Tibial artery (tissue), 4 donors: ENCODE results near the gene SLC6A6.

ENCODE experiments used
- DNase-seq, 2 donors: peaks; one replicate each; pipeline ENCODE4 v3.0.0-alpha.2; 2019
- H3K27ac ChIP-seq, 2 donors: fragments of 200-600 bp; sonication (generic) in 1 of 2; 1 replicate in 1 of 2; 2 replicates in 1 of 2; pipeline ENCODE4 v1.5.1; 2018 to 2019; ENCODE audit warnings: mild to moderate bottlenecking in 1 of 2
- H3K27me3 ChIP-seq, 2 donors: fragments of 200-600 bp; sonication (generic) in 1 of 2; one replicate each; pipeline versions ENCODE4 v1.5.1 to v1.6.0; 2016 to 2019
- H3K36me3 ChIP-seq, 3 donors: fragments of 200-600 bp; sonication (generic) in 2 of 3; one replicate each; pipeline ENCODE4 v1.5.1; 2016 to 2019; ENCODE audit warnings: mild to moderate bottlenecking in 2 of 3
- H3K4me1 ChIP-seq, 4 donors: fragments of 200-600 bp; sonication (generic) in 2 of 4; 1 replicate in 3 of 4; 2 replicates in 1 of 4; pipeline ENCODE4 v1.5.1; 2016 to 2019
- H3K4me3 ChIP-seq, 2 donors: fragments of 200-600 bp; sonication (generic) in 1 of 2; 1 replicate in 1 of 2; 2 replicates in 1 of 2; pipeline ENCODE4 v1.5.1; 2018 to 2019; ENCODE audit warnings: mild to moderate bottlenecking in 2 of 2
- H3K9me3 ChIP-seq, 3 donors: fragments of 200-600 bp; sonication (generic) in 1 of 3; one replicate each; pipeline ENCODE4 v1.5.1; 2016 to 2019
- CTCF ChIP-seq, 2 experiments: fragments of 200-600 bp in 1 of 2; fragments of 450-650 bp in 1 of 2; IDR thresholded peaks; one replicate each; pipeline ENCODE4 v1.5.1; 2017 to 2019; ENCODE audit warnings: antibody characterized with exemption in 2 of 2, mild to moderate bottlenecking in 1 of 2, moderate library complexity in 1 of 2
- intact Hi-C: fragments of 100-400 bp; cut with DNase I; formaldehyde crosslinking; loops from one replicate; pipeline ENCODE4 v1.15.0; 2023; ENCODE audit warnings: low total_unique reads

The SLC6A6 gene

GRCh38 chr3:14522768-14523167 is 120.4 kb downstream of the SLC6A6 start:
- intact Hi-C loops: no loop called here
- H3K4me3 ChIP-seq: no peak overlapping the region
- DNase-seq: peak in 1 of 2 donors; percentile 66
- TF ChIP-seq CTCF (IDR thresholded peaks at IDR 0.05): no peak
- H3K27me3 ChIP-seq: no peaks in the 10 kb centered on the region
- no peaks in the 10 kb centered on the region for H3K36me3 ChIP-seq
- peak overlapping the region in 1 of 2 donors; percentile 55 for H3K27ac ChIP-seq
- peaks cover 0 to 39% (median 5%) of the 10 kb centered on the region in 4 donors for H3K4me1 ChIP-seq
- H3K9me3 ChIP-seq: no peaks in the 10 kb centered on the region

GRCh38 chr3:14523792-14524191 is 121.4 kb downstream of the SLC6A6 start:
- H3K36me3 ChIP-seq: no peaks in the 10 kb centered on the region
- H3K4me3 ChIP-seq: no peak overlapping the region
- H3K27me3 ChIP-seq: no peaks in the 10 kb centered on the region
- TF ChIP-seq CTCF (IDR thresholded peaks at IDR 0.05): no peak
- peaks cover 0 to 39% (median 5%) of the 10 kb centered on the region in 4 donors for H3K4me1 ChIP-seq
- H3K9me3 ChIP-seq: no peaks in the 10 kb centered on the region
- intact Hi-C loops: no loop called here
- H3K27ac ChIP-seq: peak overlapping the region in 1 of 2 donors; percentile 55
- peak in 1 of 2 donors; percentile 28 for DNase-seq

DNA sequence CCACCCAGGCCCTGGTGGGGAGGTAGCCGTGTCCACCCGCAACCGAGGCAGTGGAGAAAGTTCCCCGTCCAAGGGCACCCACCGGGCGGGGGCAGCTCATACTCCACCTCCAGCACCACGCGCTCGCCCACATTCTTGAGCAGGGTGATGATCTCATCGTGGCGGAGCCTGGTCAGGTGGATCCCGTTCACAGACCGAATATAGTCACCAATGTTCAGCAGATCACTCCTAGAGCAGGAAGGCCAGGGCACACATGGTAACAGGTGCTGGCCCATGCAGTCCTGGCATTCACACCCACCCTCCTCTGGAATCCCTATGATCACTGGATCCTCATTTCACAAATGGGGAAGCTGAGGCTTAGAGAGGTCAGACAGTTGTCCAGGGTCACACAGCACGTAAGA is 121.9 kb downstream of the SLC6A6 start:
- H3K27ac ChIP-seq: peak overlapping the region in 1 of 2 donors; percentile 55
- no peak overlapping the region for H3K4me3 ChIP-seq
- H3K4me1 ChIP-seq: peaks cover 0 to 39% (median 5%) of the 10 kb centered on the region in 4 donors
- no peaks in the 10 kb centered on the region for H3K36me3 ChIP-seq
- TF ChIP-seq CTCF (IDR thresholded peaks at IDR 0.05): no peak
- intact Hi-C loops: no loop called here
- H3K9me3 ChIP-seq: no peaks in the 10 kb centered on the region
- H3K27me3 ChIP-seq: no peaks in the 10 kb centered on the region
- peak in 1 of 2 donors; percentile 63 for DNase-seq

GRCh38 chr3:14524920-14525660 is 122.7 kb downstream of the SLC6A6 start:
- no peak for TF ChIP-seq CTCF (IDR thresholded peaks at IDR 0.05)
- Histone ChIP-seq H3K9me3 (no peaks in the 10 kb centered on the region), H3K27ac (peak overlapping the region in 1 of 2 donors; percentile 55), H3K4me1 (peaks cover 0 to 39% (median 5%) of the 10 kb centered on the region in 4 donors), H3K27me3 (no peaks in the 10 kb centered on the region), H3K4me3 (peak overlapping the region in 1 of 2 donors; percentile 25), H3K36me3 (no peaks in the 10 kb centered on the region)
- intact Hi-C loops: no loop called here
- peak; percentile 19 to 46 for DNase-seq

- H3K27ac ChIP-seq: peak overlapping the region in 1 of 2 donors; percentile 55
- no peaks in the 10 kb centered on the region for H3K27me3 ChIP-seq
- TF ChIP-seq CTCF (IDR thresholded peaks at IDR 0.05): no peak
- peak in 1 of 2 donors; percentile 66 for DNase-seq
- peaks cover 0 to 39% (median 5%) of the 10 kb centered on the region in 4 donors for H3K4me1 ChIP-seq
- no peaks in the 10 kb centered on the region for H3K9me3 ChIP-seq
- H3K4me3 ChIP-seq: peak overlapping the region; percentile 20 to 25
- no peaks in the 10 kb centered on the region for H3K36me3 ChIP-seq
- intact Hi-C loops: no loop called here
Observed at GRCh38 chr3:14525685-14526631, 123.6 kb downstream of the SLC6A6 start.
